Natural killer cell (primary cell): Measurements from ENCODE around the gene SKAP1. TPM values are rescaled to one million over a fixed set of nuclear protein-coding genes. Genes with fewer than 3 reads are reported as not detected.
"Not testable (repeated sequence)": the region's sequence is repeated elsewhere in the genome, so short reads cannot be mapped to it uniquely, and the experiment has no call there.

Source experiments
- ATAC-seq, 3 donors: fragments of 150-1000 bp in 2 of 3; fragments of 200-7000 bp in 1 of 3; cut with Tn5 transposase; 1 replicate in 1 of 3; 2 replicates in 2 of 3; pipeline ENCODE4 v1.10.0; 2021; ENCODE audit warnings: mild to moderate bottlenecking in 2 of 3, moderate library complexity in 2 of 3
- DNase-seq, 2 donors: peaks; one replicate each; pipeline versions ENCODE4 v3.0.0 to v3.0.0-alpha.2; 2013 to 2021; ENCODE audit warnings: mixed read lengths in 1 of 2
- H3K27ac ChIP-seq: one replicate; pipeline ENCODE4 v1.5.1; 2013; ENCODE audit warnings: mild to moderate bottlenecking, low read length
- H3K27me3 ChIP-seq: one replicate; pipeline ENCODE4 v1.6.1; 2013; ENCODE audit warnings: low read length; ENCODE audit not compliant: control insufficient read depth, insufficient read depth
- H3K36me3 ChIP-seq: one replicate; pipeline ENCODE4 v1.6.1; 2013; ENCODE audit warnings: low read length; ENCODE audit not compliant: control insufficient read depth, insufficient read depth
- H3K4me1 ChIP-seq: one replicate; pipeline ENCODE4 v1.6.1; 2013; ENCODE audit warnings: low read length; ENCODE audit not compliant: control insufficient read depth, insufficient read depth
- H3K4me3 ChIP-seq: one replicate; pipeline ENCODE4 v1.5.1; 2013; ENCODE audit warnings: low read length
- H3K9me3 ChIP-seq: one replicate; pipeline ENCODE4 v1.6.1; 2013; ENCODE audit warnings: low read length; ENCODE audit not compliant: control insufficient read depth, insufficient read depth
- H3K27ac Mint-ChIP-seq, 2 donors: one replicate each; pipeline ENCODE4 v1.8.0; 2022; ENCODE audit warnings: mild to moderate bottlenecking in 2 of 2, mixed read lengths in 2 of 2, moderate library complexity in 1 of 2
- H3K27me3 Mint-ChIP-seq, 2 donors: one replicate each; pipeline ENCODE4 v1.8.0; 2022; ENCODE audit warnings: low read depth in 2 of 2, mixed read lengths in 2 of 2
- H3K36me3 Mint-ChIP-seq: one replicate; pipeline ENCODE4 v1.8.0; 2022; ENCODE audit warnings: mixed read lengths
- H3K4me1 Mint-ChIP-seq, 2 donors: one replicate each; pipeline ENCODE4 v1.8.0; 2022; ENCODE audit warnings: mixed read lengths in 2 of 2
- H3K4me3 Mint-ChIP-seq: one replicate; pipeline ENCODE4 v1.8.0; 2022; ENCODE audit warnings: mild to moderate bottlenecking, moderate library complexity, mixed read lengths
- H3K9me3 Mint-ChIP-seq, 2 donors: one replicate each; pipeline ENCODE4 v1.8.0; 2022; ENCODE audit warnings: mixed read lengths in 2 of 2
- CTCF ChIP-seq: fragments of 200-600 bp; IDR thresholded peaks from one replicate; pipeline ENCODE4 v1.8.0; 2022; ENCODE audit warnings: antibody characterized with exemption
- WGBS: methylation state at CpG from one replicate; pipeline ENCODE4 v1.1.7; 2013; ENCODE audit warnings: missing lambda C conversion rate; ENCODE audit not compliant: insufficient coverage; 5-methylcytosine and 5-hydroxymethylcytosine counted together
- intact Hi-C: fragments of 100-400 bp; cut with micrococcal nuclease; formaldehyde crosslinking; loops from one replicate; pipeline ENCODE4 v1.14.2; 2022
- total RNA-seq, 4 donors: library from RNA; stranded (reverse); fragments of 120-200 nt in 1 of 4; gene quantifications; one replicate each; pipeline versions ENCODE4 v1.2.3 to v1.2.4, GENCODE V29; 2013 to 2022

Gene SKAP1
- total RNA-seq, 3 donors from 2014 or later (not counting 1 experiment from before 2014, with no cell fraction given), result 168 to 227 (median 190) TPM

GRCh38 chr17:48374650-48375230 lies 55.3 kb downstream of the SKAP1 start:
- Histone ChIP-seq H3K9me3 (no peaks in the 10 kb centered on the region), H3K4me3 (no peak overlapping the region), H3K27me3 (no peaks in the 10 kb centered on the region), H3K4me1 (peaks cover 27% of the 10 kb centered on the region), H3K36me3 (peaks cover 18% of the 10 kb centered on the region), H3K27ac (no peak overlapping the region)
- ATAC-seq (peak; percentile 62 to 74 (median 68)), DNase-seq (peak; percentile 25 to 63)
- no peak overlapping the region for H3K4me3 Mint-ChIP-seq
- no peaks in the 10 kb centered on the region for H3K36me3 Mint-ChIP-seq
- intact Hi-C loops, result no loop called here
- no peaks in the 10 kb centered on the region for H3K27me3 Mint-ChIP-seq
- peaks cover 39 to 40% of the 10 kb centered on the region in 2 donors for H3K4me1 Mint-ChIP-seq
- WGBS, result no CpG with 5 or more reads among the region's 1 CpG
- no peaks in the 10 kb centered on the region for H3K9me3 Mint-ChIP-seq
- H3K27ac Mint-ChIP-seq, result peak overlapping the region in 1 of 2 donors; percentile 89
- peak; percentile 56 for TF ChIP-seq CTCF

GRCh38 chr17:48373883-48374282 lies 56.1 kb downstream of the SKAP1 start:
- Histone ChIP-seq H3K27ac (no peak overlapping the region), H3K36me3 (peaks cover 18% of the 10 kb centered on the region), H3K9me3 (no peaks in the 10 kb centered on the region), H3K4me1 (peaks cover 27% of the 10 kb centered on the region), H3K4me3 (no peak overlapping the region), H3K27me3 (no peaks in the 10 kb centered on the region)
- intact Hi-C loops, result no loop called here
- WGBS, result 70% methylated on average over 3 of the region's 3 CpGs
- H3K36me3 Mint-ChIP-seq, result no peaks in the 10 kb centered on the region
- DNase-seq (no peak), ATAC-seq (no peak)
- peak overlapping the region in 1 of 2 donors; percentile 89 for H3K27ac Mint-ChIP-seq
- H3K4me1 Mint-ChIP-seq, result peaks cover 43 to 44% of the 10 kb centered on the region in 2 donors
- no peaks in the 10 kb centered on the region for H3K9me3 Mint-ChIP-seq
- no peak for TF ChIP-seq CTCF
- no peaks in the 10 kb centered on the region for H3K27me3 Mint-ChIP-seq
- no peak overlapping the region for H3K4me3 Mint-ChIP-seq

GRCh38 chr17:48373130-48373830 lies 56.7 kb downstream of the SKAP1 start:
- H3K36me3 Mint-ChIP-seq, result no peaks in the 10 kb centered on the region
- peaks cover 45 to 49% of the 10 kb centered on the region in 2 donors for H3K4me1 Mint-ChIP-seq
- DNase-seq, result peak in 1 of 2 donors; percentile 11
- WGBS, result no CpG with 5 or more reads among the region's 2 CpGs
- no peaks in the 10 kb centered on the region for H3K9me3 Mint-ChIP-seq
- Histone ChIP-seq H3K27me3 (no peaks in the 10 kb centered on the region), H3K27ac (peak overlapping the region; percentile 22), H3K4me1 (peaks cover 21% of the 10 kb centered on the region), H3K4me3 (no peak overlapping the region), H3K9me3 (no peaks in the 10 kb centered on the region), H3K36me3 (peaks cover 18% of the 10 kb centered on the region)
- peak; percentile 38 to 61 (median 57) for ATAC-seq
- peak overlapping the region in 1 of 2 donors; percentile 89 for H3K27ac Mint-ChIP-seq
- H3K27me3 Mint-ChIP-seq, result no peaks in the 10 kb centered on the region
- H3K4me3 Mint-ChIP-seq, result peak overlapping the region; percentile 47
- TF ChIP-seq CTCF, result no peak
- intact Hi-C loops, result no loop called here

GRCh38 chr17:48368967-48369366 lies 61.0 kb downstream of the SKAP1 start:
- H3K9me3 Mint-ChIP-seq, H3K4me3 Mint-ChIP-seq, H3K4me3 ChIP-seq, H3K27me3 Mint-ChIP-seq, H3K27me3 ChIP-seq, H3K36me3 ChIP-seq, H3K9me3 ChIP-seq, ATAC-seq, H3K27ac ChIP-seq, DNase-seq, H3K36me3 Mint-ChIP-seq, intact Hi-C loops: not testable (repeated sequence)
- peaks cover 19% of the 10 kb centered on the region for H3K4me1 ChIP-seq
- peaks cover 60 to 66% of the 10 kb centered on the region in 2 donors for H3K4me1 Mint-ChIP-seq
- 100% methylated on average over 3 of the region's 6 CpGs for WGBS
- H3K27ac Mint-ChIP-seq, result peak overlapping the region in 1 of 2 donors; percentile 68
